Measurements from ENCODE around the gene TMEM106A. TPM values are rescaled to one million over a fixed set of nuclear protein-coding genes. Genes with fewer than 3 reads are reported as not detected.

The TMEM106A gene
- polyA plus RNA-seq, 2 of the 4 experiments (the other 2 are of a cell fraction) = 1.2 to 2.6 TPM

- no peak for TF ChIP-seq ESRRA (IDR thresholded peaks at IDR 0.05; ENCODE audit: borderline replicate concordance, low read length)
- TF ChIP-seq, protein P1, sequence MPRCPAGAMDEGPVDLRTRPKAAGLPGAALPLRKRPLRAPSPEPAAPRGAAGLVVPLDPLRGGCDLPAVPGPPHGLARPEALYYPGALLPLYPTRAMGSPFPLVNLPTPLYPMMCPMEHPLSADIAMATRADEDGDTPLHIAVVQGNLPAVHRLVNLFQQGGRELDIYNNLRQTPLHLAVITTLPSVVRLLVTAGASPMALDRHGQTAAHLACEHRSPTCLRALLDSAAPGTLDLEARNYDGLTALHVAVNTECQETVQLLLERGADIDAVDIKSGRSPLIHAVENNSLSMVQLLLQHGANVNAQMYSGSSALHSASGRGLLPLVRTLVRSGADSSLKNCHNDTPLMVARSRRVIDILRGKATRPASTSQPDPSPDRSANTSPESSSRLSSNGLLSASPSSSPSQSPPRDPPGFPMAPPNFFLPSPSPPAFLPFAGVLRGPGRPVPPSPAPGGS (IDR thresholded peaks at IDR 0.05) = no peak
- TF ChIP-seq ZFP36 (IDR thresholded peaks at IDR 0.05; ENCODE audit: borderline replicate concordance, partially characterized antibody) = no peak
- no peak for TF ChIP-seq FOXS1 (CRISPR knock-in tag; IDR thresholded peaks at IDR 0.05)
- no peak for TF ChIP-seq RAD21 (conservative IDR thresholded peaks at IDR 0.05 in 1 of 2, IDR thresholded peaks at IDR 0.05 in 1 of 2)
- no peak for TF ChIP-seq MYC (IDR thresholded peaks at IDR 0.05; ENCODE audit: borderline replicate concordance, low read length)
- TF ChIP-seq SREBF2 (IDR thresholded peaks at IDR 0.05) = no peak
- no peak for TF ChIP-seq ZSCAN20 (CRISPR knock-in tag; IDR thresholded peaks at IDR 0.05)
- TF ChIP-seq, protein P2, sequence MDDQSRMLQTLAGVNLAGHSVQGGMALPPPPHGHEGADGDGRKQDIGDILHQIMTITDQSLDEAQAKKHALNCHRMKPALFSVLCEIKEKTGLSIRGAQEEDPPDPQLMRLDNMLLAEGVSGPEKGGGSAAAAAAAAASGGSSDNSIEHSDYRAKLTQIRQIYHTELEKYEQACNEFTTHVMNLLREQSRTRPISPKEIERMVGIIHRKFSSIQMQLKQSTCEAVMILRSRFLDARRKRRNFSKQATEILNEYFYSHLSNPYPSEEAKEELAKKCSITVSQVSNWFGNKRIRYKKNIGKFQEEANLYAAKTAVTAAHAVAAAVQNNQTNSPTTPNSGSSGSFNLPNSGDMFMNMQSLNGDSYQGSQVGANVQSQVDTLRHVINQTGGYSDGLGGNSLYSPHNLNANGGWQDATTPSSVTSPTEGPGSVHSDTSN (IDR thresholded peaks at IDR 0.05) = no peak
- no peak for TF ChIP-seq RNF2 (IDR thresholded peaks at IDR 0.05; ENCODE audit: borderline replicate concordance, low read depth)
- no peak for TF ChIP-seq RARB (CRISPR knock-in tag; IDR thresholded peaks at IDR 0.05)
- no peak for TF ChIP-seq JUN (IDR thresholded peaks at IDR 0.05)
- TF ChIP-seq, protein P3, sequence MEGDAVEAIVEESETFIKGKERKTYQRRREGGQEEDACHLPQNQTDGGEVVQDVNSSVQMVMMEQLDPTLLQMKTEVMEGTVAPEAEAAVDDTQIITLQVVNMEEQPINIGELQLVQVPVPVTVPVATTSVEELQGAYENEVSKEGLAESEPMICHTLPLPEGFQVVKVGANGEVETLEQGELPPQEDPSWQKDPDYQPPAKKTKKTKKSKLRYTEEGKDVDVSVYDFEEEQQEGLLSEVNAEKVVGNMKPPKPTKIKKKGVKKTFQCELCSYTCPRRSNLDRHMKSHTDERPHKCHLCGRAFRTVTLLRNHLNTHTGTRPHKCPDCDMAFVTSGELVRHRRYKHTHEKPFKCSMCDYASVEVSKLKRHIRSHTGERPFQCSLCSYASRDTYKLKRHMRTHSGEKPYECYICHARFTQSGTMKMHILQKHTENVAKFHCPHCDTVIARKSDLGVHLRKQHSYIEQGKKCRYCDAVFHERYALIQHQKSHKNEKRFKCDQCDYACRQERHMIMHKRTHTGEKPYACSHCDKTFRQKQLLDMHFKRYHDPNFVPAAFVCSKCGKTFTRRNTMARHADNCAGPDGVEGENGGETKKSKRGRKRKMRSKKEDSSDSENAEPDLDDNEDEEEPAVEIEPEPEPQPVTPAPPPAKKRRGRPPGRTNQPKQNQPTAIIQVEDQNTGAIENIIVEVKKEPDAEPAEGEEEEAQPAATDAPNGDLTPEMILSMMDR (IDR thresholded peaks at IDR 0.05) = no peak
- TF ChIP-seq HDAC2 (IDR thresholded peaks at IDR 0.05) = no peak
- TF ChIP-seq ATOH8 (CRISPR knock-in tag; IDR thresholded peaks at IDR 0.05; ENCODE audit: low read depth) = no peak
- ChIA-PET POLR2A (interaction anchor here (2.5 kb wide), 1 partner anchor 99 kb away, joined by 15 read pairs; no protein-coding TSS in a partner anchor), CTCF (interaction anchor here (0.6 to 1.9 kb wide), 8 partner anchors 8 to 96 kb away, joined by 3 to 7 read pairs (median 3); no protein-coding TSS in a partner anchor)
- no peak overlapping the region for H3K4me2 ChIP-seq
- ATAC-seq (no peak), FAIRE-seq (no peak), DNase-seq (ENCODE audit: low read depth in 1 of 2, low spot score in 1 of 2) (no peak)
- H3K9me3 ChIP-seq = no peaks in the 10 kb centered on the region
- peaks cover 8% of the 10 kb centered on the region; the same call in 1 of the 3 replicates for H3K4me1 ChIP-seq
- no peak overlapping the region for H3K27ac ChIP-seq
- no peak overlapping the region for H3K4me3 ChIP-seq
- WGBS (ENCODE audit: missing lambda C conversion rate) = 85% methylated on average over 4 of the region's 4 CpGs
Observed at GRCh38 chr17:43216762-43217613, 5.3 kb downstream of the TMEM106A start.

GRCh38 chr17:43217614-43218087 is 6.0 kb downstream of the TMEM106A start:
- DNase-seq (ENCODE audit: low read depth in 1 of 2, low spot score in 1 of 2) (no peak), FAIRE-seq (no peak), ATAC-seq (no peak)
- Histone ChIP-seq H3K4me2 (no peak overlapping the region), H3K4me1 (peaks cover 2% of the 10 kb centered on the region; the same call in 1 of the 3 replicates), H3K9me3 (no peaks in the 10 kb centered on the region), H3K4me3 (no peak overlapping the region), H3K27ac (no peak overlapping the region)
- ChIA-PET POLR2A (interaction anchor here (2.5 kb wide), 1 partner anchor 98 kb away, joined by 15 read pairs; no protein-coding TSS in a partner anchor), CTCF (interaction anchor here (0.7 to 1.9 kb wide), 5 partner anchors 9 to 92 kb away, joined by 3 to 7 read pairs (median 3); no protein-coding TSS in a partner anchor)
- WGBS (ENCODE audit: missing lambda C conversion rate) = 93% methylated on average over 2 of the region's 2 CpGs
- no peak for TF ChIP-seq HOXB13 (CRISPR knock-in tag; IDR thresholded peaks at IDR 0.05; ENCODE audit: low read depth)
- no peak for TF ChIP-seq HOXB5 (CRISPR knock-in tag; IDR thresholded peaks at IDR 0.05)
- TF ChIP-seq, protein P4, sequence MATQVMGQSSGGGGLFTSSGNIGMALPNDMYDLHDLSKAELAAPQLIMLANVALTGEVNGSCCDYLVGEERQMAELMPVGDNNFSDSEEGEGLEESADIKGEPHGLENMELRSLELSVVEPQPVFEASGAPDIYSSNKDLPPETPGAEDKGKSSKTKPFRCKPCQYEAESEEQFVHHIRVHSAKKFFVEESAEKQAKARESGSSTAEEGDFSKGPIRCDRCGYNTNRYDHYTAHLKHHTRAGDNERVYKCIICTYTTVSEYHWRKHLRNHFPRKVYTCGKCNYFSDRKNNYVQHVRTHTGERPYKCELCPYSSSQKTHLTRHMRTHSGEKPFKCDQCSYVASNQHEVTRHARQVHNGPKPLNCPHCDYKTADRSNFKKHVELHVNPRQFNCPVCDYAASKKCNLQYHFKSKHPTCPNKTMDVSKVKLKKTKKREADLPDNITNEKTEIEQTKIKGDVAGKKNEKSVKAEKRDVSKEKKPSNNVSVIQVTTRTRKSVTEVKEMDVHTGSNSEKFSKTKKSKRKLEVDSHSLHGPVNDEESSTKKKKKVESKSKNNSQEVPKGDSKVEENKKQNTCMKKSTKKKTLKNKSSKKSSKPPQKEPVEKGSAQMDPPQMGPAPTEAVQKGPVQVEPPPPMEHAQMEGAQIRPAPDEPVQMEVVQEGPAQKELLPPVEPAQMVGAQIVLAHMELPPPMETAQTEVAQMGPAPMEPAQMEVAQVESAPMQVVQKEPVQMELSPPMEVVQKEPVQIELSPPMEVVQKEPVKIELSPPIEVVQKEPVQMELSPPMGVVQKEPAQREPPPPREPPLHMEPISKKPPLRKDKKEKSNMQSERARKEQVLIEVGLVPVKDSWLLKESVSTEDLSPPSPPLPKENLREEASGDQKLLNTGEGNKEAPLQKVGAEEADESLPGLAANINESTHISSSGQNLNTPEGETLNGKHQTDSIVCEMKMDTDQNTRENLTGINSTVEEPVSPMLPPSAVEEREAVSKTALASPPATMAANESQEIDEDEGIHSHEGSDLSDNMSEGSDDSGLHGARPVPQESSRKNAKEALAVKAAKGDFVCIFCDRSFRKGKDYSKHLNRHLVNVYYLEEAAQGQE (IDR thresholded peaks at IDR 0.05) = no peak
- TF ChIP-seq HDAC2 (IDR thresholded peaks at IDR 0.05) = no peak
- TF ChIP-seq ZFP36 (IDR thresholded peaks at IDR 0.05; ENCODE audit: borderline replicate concordance, partially characterized antibody) = no peak
- TF ChIP-seq, protein P2 (IDR thresholded peaks at IDR 0.05) = no peak
- TF ChIP-seq EHMT2 (IDR thresholded peaks at IDR 0.05; ENCODE audit: low read depth) = no peak
- TF ChIP-seq JUNB (IDR thresholded peaks at IDR 0.05) = no peak
- no peak for TF ChIP-seq KDM1A (IDR thresholded peaks at IDR 0.05; ENCODE audit: low read depth)
- no peak for TF ChIP-seq POLR2AphosphoS2 (conservative IDR thresholded peaks at IDR 0.05; ENCODE audit: low read length)
- no peak for TF ChIP-seq MYC (IDR thresholded peaks at IDR 0.05; ENCODE audit: borderline replicate concordance, low read length)
- TF ChIP-seq ZSCAN20 (CRISPR knock-in tag; IDR thresholded peaks at IDR 0.05) = no peak
- no peak for TF ChIP-seq MAX (IDR thresholded peaks at IDR 0.05)
- TF ChIP-seq RNF2 (IDR thresholded peaks at IDR 0.05; ENCODE audit: borderline replicate concordance, low read depth) = no peak
- TF ChIP-seq RARB (CRISPR knock-in tag; IDR thresholded peaks at IDR 0.05) = no peak

Measured in A549 (cell line).